Hepatocyte (in vitro differentiated cells): ENCODE data around the gene OBP2A.
"Not testable (repeated sequence)": the region's sequence is repeated elsewhere in the genome, so short reads cannot be mapped to it uniquely, and the experiment has no call there.

Source experiments
- CTCF ChIP-seq: fragments of 200-600 bp; sonication (generic); IDR thresholded peaks from 2 replicates; pipeline ENCODE4 v1.5.1; 2016; ENCODE audit warnings: antibody characterized with exemption, mild to moderate bottlenecking; ENCODE audit not compliant: poor library complexity
- EZH2 ChIP-seq: fragments of 200-600 bp; sonication (generic); IDR thresholded peaks from 2 replicates; pipeline ENCODE4 v1.6.1; 2016; ENCODE audit warnings: antibody characterized with exemption, mild to moderate bottlenecking, borderline replicate concordance
- EZH2phosphoT487 ChIP-seq: fragments of 200-600 bp; sonication (generic); IDR thresholded peaks from one replicate; pipeline ENCODE4 v1.6.1; 2018; ENCODE audit warnings: antibody characterized with exemption, mild to moderate bottlenecking, low read depth, moderate library complexity; ENCODE audit not compliant: unreplicated experiment, severe bottlenecking

DNA sequence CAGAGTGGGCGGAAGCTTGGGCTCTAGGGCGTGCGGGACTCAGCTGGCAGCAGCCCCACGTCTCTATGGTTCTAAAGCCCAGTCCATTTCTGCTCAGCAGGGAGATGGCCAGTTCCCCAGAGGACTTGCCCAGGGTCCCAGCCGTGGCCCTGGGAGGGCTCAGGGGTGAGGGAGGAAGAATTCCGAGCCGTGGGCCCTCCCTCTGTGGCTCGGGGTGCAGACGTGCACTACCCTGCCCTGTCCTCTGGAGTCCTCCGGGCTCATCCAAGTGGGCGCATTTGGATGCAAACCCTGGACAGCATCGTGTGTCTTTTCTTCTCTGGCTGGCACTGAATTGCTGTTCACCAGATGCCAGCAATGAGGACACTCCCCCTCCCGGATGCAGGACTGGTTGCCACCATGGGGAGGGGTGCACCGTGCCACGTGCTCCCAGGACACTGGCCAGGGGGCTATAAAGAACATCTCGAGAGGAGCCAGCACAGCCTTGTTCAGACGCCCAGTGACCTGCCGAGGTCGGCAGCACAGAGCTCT is at the start of gene OBP2A:
- TF ChIP-seq CTCF, EZH2phosphoT487, EZH2: not testable (repeated sequence)
